GM19468 (cell line): ENCODE measurements around the gene ZNF619.
"Not testable (repeated sequence)": the region's sequence is repeated elsewhere in the genome, so short reads cannot be mapped to it uniquely, and the experiment has no call there.

Source experiments
- ATAC-seq: cut with Tn5 transposase; IDR thresholded peaks from one replicate; pipeline ENCODE4 v1.9.1; 2021; ENCODE audit warnings: mild to moderate bottlenecking, moderate library complexity, moderate number of reproducible peaks; ENCODE audit not compliant: unreplicated experiment; ENCODE audit errors: extremely low read depth

The ZNF619 gene

DNA sequence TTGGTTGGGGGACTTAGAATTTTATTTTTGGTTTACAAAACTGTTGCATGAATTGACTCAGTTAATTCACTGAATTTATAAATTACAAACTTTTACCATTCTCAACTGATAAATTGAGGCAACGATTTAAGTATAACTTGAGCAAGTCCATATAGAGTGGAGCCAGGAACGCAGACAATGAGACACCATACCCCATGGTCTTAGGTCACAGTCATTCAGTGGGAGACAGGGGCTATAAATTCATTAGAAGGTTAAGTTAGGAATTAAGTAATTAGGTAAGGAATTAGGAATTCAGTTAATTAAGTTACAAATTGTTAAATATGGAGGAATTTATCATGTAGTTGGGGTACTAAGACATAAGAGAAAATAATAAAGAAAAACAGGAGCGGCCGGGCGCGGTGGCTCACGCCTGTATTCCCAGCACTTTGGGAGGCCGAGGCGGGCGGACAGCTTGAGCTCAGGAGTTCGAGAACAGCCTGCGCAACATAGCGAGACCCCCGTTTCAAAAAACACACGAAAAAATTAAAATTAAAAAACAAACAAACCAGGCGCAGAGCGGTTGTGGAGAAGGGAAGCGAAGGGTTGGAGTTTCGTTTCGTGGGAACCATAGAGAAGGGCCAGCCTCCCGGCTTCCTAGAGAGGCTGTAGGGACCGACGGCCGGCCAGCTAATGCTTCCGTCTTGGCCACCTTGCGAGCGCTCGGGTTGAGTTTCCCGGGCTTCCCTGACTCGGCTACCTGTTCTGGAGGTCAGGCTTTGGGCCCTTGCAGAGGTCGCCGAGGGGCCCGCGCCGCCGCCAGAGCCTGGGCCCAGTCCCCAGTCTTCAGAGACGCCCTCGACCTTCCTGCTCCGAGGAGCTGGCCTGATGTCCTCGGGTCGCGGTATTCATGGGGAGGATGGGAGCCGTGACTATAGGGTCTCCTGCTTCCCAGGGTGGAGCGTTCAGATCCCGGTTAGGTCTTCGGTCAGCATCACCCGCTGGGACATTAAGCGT is at the start of gene ZNF619:
ZNF619 (plus strand) TSS at position 645 of the 993 bp plus-strand sequence. CDS start 858 bp downstream, outside the sequence.
- ATAC-seq, result no peak

- ATAC-seq, result no peak
Measured at GRCh38 chr3:40432793-40433192, 44.1 kb upstream of the ZNF619 start.

DNA sequence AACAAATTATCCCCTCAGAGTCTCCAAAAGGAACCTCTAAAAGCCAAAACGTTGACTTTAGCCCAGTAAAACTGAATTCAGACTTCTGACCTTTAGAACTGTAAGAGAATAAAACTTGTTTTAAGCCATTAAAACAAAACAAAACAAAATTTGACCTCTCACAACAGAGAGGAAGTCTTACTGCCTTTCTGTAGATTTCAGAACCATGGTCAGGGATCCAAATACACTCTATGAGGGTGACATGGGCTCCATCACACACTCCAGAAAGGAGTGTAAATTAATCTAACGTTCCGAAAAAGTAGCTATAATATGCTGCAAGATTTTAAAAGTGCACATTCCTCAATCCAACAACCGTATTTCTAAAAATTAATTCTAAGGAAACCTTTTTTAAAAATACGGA is 39.0 kb upstream of the ZNF619 start:
- ATAC-seq, result no peak

DNA sequence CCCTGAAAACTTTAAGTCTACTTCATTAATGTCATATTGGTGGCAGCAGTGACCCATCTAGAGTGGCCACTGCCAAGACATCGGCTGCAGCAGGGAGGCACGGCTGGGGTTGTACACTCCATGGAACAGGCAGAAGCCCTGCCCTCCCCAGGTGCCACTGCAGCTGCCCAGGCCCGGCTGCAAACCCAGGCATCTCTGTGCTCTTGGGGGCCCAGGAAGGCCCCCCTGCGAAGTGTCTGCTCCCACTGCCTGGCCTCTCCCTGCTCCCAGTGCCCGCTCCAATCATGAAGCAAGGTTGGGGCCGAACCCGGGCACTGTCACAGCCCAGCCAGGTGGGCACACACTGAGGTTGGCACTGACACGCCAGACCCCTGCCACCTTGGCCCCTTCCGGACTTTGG is 31.9 kb upstream of the ZNF619 start:
- no peak for ATAC-seq

GRCh38 chr3:40445880-40446279 is 31.0 kb upstream of the ZNF619 start:
- no peak for ATAC-seq

DNA sequence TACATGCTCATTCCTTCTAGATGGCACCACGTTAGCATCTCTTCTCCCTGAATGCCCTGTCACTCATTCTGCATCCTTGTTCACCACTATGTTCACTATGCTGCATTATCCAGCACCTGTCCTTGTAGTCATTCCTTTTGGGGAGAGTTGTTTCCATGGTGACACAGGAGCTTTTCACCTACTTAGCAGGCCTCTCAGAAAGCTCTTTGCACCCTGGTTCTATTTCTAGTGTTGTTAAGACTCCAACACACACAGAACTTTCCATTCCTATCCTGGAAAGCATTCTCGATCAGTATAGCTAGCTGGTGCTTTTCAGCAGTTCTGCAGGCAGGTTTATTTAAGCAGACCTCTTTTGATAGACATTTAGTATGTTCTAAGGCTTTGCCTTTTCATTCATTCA is 26.5 kb upstream of the ZNF619 start:
- no peak for ATAC-seq

GRCh38 chr3:40451551-40451950 is 25.4 kb upstream of the ZNF619 start:
- no peak for ATAC-seq

DNA sequence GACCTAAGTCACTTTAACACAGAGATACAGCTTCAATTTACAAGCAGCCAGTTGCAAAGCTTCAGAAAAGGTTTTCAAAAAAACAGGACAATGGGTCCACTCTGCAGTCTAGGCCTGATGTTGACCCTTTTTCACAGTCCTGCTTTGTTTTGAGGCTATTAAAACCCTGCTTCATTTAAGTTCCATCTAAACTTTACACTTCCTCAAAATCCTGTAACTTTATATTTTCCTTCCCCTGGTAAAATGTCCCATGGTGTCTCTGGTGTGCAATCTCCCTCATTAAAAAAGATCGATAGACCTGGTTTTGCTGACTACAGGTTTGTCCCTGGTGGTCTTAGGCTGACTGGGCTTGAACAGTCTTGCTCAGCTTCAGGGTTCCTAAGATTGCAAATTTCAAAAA is 24.9 kb upstream of the ZNF619 start:
- ATAC-seq, result no peak

- ATAC-seq, result no peak
Measured at GRCh38 chr3:40452562-40452875, 24.4 kb upstream of the ZNF619 start.

GRCh38 chr3:40452876-40453730 is 23.8 kb upstream of the ZNF619 start:
- peak; percentile 88 for ATAC-seq

DNA sequence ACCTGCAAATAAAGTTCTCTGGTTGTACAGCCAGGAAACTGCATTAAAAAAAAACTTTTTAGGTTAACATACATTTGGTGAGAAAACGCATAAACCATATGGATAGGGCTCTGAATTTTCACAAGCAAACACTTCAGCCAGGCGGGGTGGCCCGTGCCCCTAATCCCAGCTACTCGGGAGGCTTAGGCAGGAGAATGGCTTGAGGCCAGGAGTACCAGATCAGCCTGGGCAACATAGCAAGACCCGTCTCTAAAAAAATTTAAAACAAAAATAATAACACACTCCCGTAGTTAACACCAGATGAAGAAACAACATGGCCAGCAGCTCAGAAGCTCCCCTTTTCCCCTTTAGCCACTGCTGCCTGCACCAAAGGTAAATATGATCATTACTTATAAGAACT is 23.0 kb upstream of the ZNF619 start:
- no peak for ATAC-seq

GRCh38 chr3:40455328-40455727 is 21.6 kb upstream of the ZNF619 start:
- ATAC-seq, result no peak

- no peak for ATAC-seq
Measured at GRCh38 chr3:40456279-40456939, 20.5 kb upstream of the ZNF619 start.

DNA sequence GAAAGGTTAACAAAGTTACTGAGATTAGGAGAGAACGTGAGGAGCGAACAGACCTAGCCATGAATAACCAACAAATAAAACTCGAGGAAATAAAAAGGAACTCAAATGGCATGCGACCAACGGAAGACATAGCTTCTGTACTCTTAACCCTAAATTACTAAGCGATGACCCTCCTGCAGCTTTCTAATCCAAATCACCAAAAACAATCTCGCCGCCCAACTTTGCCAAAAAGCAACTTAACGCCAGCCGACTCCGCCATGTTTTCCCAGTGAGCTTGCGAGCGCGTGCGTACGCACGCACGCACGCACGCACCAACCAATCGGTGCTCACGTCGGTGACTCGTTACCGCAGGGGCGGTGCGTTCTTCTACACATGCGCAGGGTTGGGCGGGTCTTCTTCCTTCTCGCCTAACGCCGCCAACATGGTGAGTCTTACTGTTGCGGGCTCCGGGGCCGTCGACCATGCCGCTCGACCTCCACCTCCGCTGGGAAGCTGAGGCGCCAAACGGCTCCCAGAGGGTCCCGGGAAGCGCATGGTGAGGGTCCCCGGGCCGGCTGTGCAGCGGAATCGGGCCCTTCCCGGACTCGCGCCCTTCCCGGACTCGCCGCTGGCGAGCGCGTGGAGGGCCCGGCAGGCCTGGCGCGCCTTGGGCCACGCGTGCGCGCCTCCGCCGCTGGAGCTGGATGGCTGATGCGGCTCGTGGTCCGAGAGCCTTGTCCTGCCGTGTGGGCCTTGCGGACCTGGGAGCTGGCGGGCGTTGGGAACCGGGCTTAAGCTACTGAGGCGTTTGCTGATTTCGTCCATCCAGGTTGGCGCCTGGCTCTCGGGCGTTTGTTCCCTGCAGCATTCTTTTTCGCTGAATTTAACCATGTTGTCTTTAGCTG is 19.7 kb upstream of the ZNF619 start, which contains the start of gene RPL14:
RPL14 (plus strand) TSS at position 400 of the 884 bp plus-strand sequence; CDS start at position 533, 133 bp downstream.
- peak; percentile 59 for ATAC-seq

DNA sequence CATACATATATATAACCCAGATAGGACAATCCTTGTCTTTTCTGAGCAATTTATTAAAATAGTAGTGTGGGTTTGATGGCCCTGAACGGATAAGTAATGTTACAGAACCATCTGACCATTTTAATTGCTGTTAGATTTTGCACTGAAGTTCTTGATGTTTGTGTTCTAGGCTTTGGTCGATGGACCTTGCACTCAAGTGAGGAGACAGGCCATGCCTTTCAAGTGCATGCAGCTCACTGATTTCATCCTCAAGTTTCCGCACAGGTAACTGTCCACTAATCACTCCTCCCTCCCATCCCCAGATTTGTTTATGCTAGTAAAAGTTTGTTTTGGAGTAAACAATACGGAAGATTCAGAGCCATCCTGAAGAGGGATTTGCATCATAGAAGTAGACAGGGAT is 18.4 kb upstream of the ZNF619 start:
- ATAC-seq, result no peak

- not testable (repeated sequence) for ATAC-seq
Measured at GRCh38 chr3:40460481-40460880, 16.4 kb upstream of the ZNF619 start.

- no peak for ATAC-seq
Measured at GRCh38 chr3:40461161-40461560, 15.8 kb upstream of the ZNF619 start.

DNA sequence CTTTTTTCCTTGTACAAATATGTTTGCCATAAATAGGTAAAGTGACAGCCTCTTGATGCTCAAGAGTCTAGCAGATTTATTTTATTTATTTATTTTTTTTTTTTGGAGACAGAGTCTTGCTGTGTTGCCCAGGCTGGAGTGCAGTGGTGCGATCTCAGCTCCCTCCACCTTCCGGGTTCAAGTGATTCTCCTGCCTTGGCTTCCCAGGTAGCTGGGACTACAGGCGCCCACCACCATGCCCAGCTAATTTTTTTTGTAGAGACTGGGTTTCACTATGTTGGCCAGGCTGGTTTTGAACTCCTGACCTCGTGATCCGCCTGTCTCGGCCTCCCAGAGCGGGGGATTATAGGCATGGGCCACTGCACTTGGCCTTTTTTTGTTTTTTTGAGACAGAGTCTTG is 14.1 kb upstream of the ZNF619 start:
- ATAC-seq, result not testable (repeated sequence)

GRCh38 chr3:40463579-40463978 is 13.3 kb upstream of the ZNF619 start:
- no peak for ATAC-seq
